Kidney tubule cell (primary cell): ENCODE data around the gene MRAP.
"Not testable (repeated sequence)": the region's sequence is repeated elsewhere in the genome, so short reads cannot be mapped to it uniquely, and the experiment has no call there.

ENCODE experiments used
- DNase-seq: peaks from one replicate; pipeline ENCODE4 v3.0.0-alpha.2; 2018; ENCODE audit warnings: low spot score

MRAP gene

GRCh38 chr21:32298658-32299081 lies at the start of gene MRAP:
TSS of gene MRAP (plus strand) at chr21:32298855. CDS start at chr21:32298972, 117 bp downstream.
- DNase-seq = no peak

GRCh38 chr21:32249511-32250280 lies 49.0 kb upstream of the MRAP start:
- no peak for DNase-seq

GRCh38 chr21:32252136-32252535 lies 46.5 kb upstream of the MRAP start:
- no peak for DNase-seq

- DNase-seq = no peak
These were observed 45.4 kb upstream of the MRAP start for GRCh38 chr21:32253215-32253641.

- DNase-seq = peak; percentile 56
These were observed 42.4 kb upstream of the MRAP start for GRCh38 chr21:32256251-32256650.

- peak; percentile 90 for DNase-seq
These were observed 41.6 kb upstream of the MRAP start for GRCh38 chr21:32256873-32257620.

GRCh38 chr21:32257962-32258785 lies 40.5 kb upstream of the MRAP start:
- DNase-seq = peak; percentile 82

- DNase-seq = not testable (repeated sequence)
These were observed 39.9 kb upstream of the MRAP start for GRCh38 chr21:32258786-32259048.

- no peak for DNase-seq
These were observed 38.5 kb upstream of the MRAP start for GRCh38 chr21:32260130-32260529.

GRCh38 chr21:32261929-32262328 lies 36.7 kb upstream of the MRAP start:
- no peak for DNase-seq

- not testable (repeated sequence) for DNase-seq
These were observed 33.3 kb upstream of the MRAP start for GRCh38 chr21:32265321-32265720.

- no peak for DNase-seq
These were observed 27.9 kb upstream of the MRAP start for GRCh38 chr21:32270748-32271147.

GRCh38 chr21:32276671-32277070 lies 22.0 kb upstream of the MRAP start:
- DNase-seq = no peak

GRCh38 chr21:32278103-32278502 lies 20.6 kb upstream of the MRAP start:
- peak; percentile 13 for DNase-seq

- peak; percentile 97 for DNase-seq
These were observed 19.9 kb upstream of the MRAP start, which contains the start of gene MIS18A for GRCh38 chr21:32278518-32279376. TSS of gene MIS18A (minus strand) at chr21:32279049. CDS start at chr21:32279014, 35 bp downstream.

- DNase-seq = no peak
These were observed 19.3 kb upstream of the MRAP start for GRCh38 chr21:32279377-32279680.

- peak; percentile 20 for DNase-seq
These were observed 17.1 kb upstream of the MRAP start for GRCh38 chr21:32281531-32281930.

GRCh38 chr21:32282992-32283391 lies 15.7 kb upstream of the MRAP start:
- no peak for DNase-seq

GRCh38 chr21:32285476-32285875 lies 13.2 kb upstream of the MRAP start:
- DNase-seq = no peak

GRCh38 chr21:32297449-32297848 lies 1.2 kb upstream of the MRAP start:
- no peak for DNase-seq

- DNase-seq = no peak
These were observed 501 bp upstream of the MRAP start for GRCh38 chr21:32298148-32298559.

- no peak for DNase-seq
These were observed 1.0 kb downstream of the MRAP start for GRCh38 chr21:32299695-32300094.
